H1 (cell line): Measurements from ENCODE around the gene CKAP5.

Experiments
- BCL11A ChIP-seq, 2 experiments: IDR thresholded peaks; one replicate each; pipeline ENCODE4 v1.6.1; 2011; ENCODE audit warnings: low read depth in 2 of 2, low read length in 2 of 2, mild to moderate bottlenecking in 2 of 2
- KDM5A ChIP-seq: fragments of 200-600 bp; IDR thresholded peaks from 2 replicates; pipeline ENCODE4 v1.7.1; 2012; ENCODE audit warnings: mild to moderate bottlenecking, low read length, inconsistent platforms, mixed read lengths
- RAD21 ChIP-seq, 2 experiments: IDR thresholded peaks in 1 of 2; conservative IDR thresholded peaks in 1 of 2; 2 replicates each; pipeline ENCODE4 v1.6.1; 2011; ENCODE audit warnings: low read depth in 2 of 2, low read length in 2 of 2, improper control_type of control experiment in 1 of 2, inconsistent platforms in 1 of 2, mild to moderate bottlenecking in 1 of 2, moderate library complexity in 1 of 2
- TF ChIP-seq, protein P1 (sequence below), 3 experiments: IDR thresholded peaks; 1 replicate in 2 of 3; 2 replicates in 1 of 3; pipeline versions ENCODE4 v1.5.1 to v1.6.1; 2011; ENCODE audit warnings: low read length in 3 of 3, mild to moderate bottlenecking in 3 of 3, inconsistent platforms in 2 of 3, low read depth in 1 of 3, moderate library complexity in 1 of 3; ENCODE audit not compliant: insufficient read depth in 1 of 3; ENCODE audit errors: control extremely low read depth in 1 of 3

- TF ChIP-seq KDM5A (no peak), BCL11A (IDR thresholded peaks at IDR 0.05; ENCODE audit: low read depth in 2 of 2, low read length in 2 of 2) (no peak), RAD21 (IDR thresholded peaks at IDR 0.05 in 1 of 2, conservative IDR thresholded peaks at IDR 0.05 in 1 of 2; ENCODE audit: low read depth in 2 of 2, low read length in 2 of 2) (no peak)
- TF ChIP-seq, protein P1, sequence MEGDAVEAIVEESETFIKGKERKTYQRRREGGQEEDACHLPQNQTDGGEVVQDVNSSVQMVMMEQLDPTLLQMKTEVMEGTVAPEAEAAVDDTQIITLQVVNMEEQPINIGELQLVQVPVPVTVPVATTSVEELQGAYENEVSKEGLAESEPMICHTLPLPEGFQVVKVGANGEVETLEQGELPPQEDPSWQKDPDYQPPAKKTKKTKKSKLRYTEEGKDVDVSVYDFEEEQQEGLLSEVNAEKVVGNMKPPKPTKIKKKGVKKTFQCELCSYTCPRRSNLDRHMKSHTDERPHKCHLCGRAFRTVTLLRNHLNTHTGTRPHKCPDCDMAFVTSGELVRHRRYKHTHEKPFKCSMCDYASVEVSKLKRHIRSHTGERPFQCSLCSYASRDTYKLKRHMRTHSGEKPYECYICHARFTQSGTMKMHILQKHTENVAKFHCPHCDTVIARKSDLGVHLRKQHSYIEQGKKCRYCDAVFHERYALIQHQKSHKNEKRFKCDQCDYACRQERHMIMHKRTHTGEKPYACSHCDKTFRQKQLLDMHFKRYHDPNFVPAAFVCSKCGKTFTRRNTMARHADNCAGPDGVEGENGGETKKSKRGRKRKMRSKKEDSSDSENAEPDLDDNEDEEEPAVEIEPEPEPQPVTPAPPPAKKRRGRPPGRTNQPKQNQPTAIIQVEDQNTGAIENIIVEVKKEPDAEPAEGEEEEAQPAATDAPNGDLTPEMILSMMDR (IDR thresholded peaks at IDR 0.05; ENCODE audit: control extremely low read depth in 1 of 3, insufficient read depth in 1 of 3, low read depth in 1 of 3, low read length in 3 of 3) = no peak
These were observed 150.5 kb downstream of the CKAP5 start for GRCh38 chr11:46695345-46696211.
